B cell (primary cell): ENCODE measurements around the gene SSBP3. TPM values are rescaled to one million over a fixed set of nuclear protein-coding genes. Genes with fewer than 3 reads are reported as not detected.

Source experiments
- ATAC-seq: fragments of 200-7000 bp; cut with Tn5 transposase; one replicate; pipeline ENCODE4 v1.10.0; 2021; ENCODE audit warnings: low read depth, mild to moderate bottlenecking, moderate number of reproducible peaks, moderate library complexity
- CTCF ChIA-PET: fragments of 350-600 bp; sonication (Branson Sonifier 250); formaldehyde crosslinking; loops from one replicate; lab custom pipeline; 2021; ENCODE audit warnings: antibody characterized with exemption, inconsistent platforms; lab: Charles Lee
- POLR2A ChIA-PET: fragments of 350-600 bp; sonication (Branson Sonifier 250); formaldehyde crosslinking; loops from one replicate; lab custom pipeline; 2021; ENCODE audit warnings: antibody characterized with exemption; lab: Charles Lee
- DNase-seq: peaks from one replicate; pipeline ENCODE4 v3.0.0; 2013
- H2AFZ ChIP-seq: 2 replicates; pipeline ENCODE4 v1.6.1; 2012; ENCODE audit warnings: mild to moderate bottlenecking, low read depth, low read length; ENCODE audit not compliant: insufficient read depth, poor library complexity, severe bottlenecking
- H3K27ac ChIP-seq, 2 donors: 1 replicate in 1 of 2; 2 replicates in 1 of 2; pipeline ENCODE4 v1.5.1; 2012 to 2013; ENCODE audit warnings: low read length in 2 of 2, mild to moderate bottlenecking in 2 of 2, moderate library complexity in 1 of 2
- H3K27me3 ChIP-seq, 4 experiments: fragments of 200-600 bp in 1 of 4; sonication (generic) in 1 of 4; replicated peaks in 1 of 4; 1 replicate in 2 of 4; 2 replicates in 2 of 4; pipeline versions ENCODE4 v1.6.1 to v1.7.0; 2013 to 2016; ENCODE audit warnings: low read length in 3 of 4, mild to moderate bottlenecking in 2 of 4, mixed read lengths in 1 of 4, moderate library complexity in 1 of 4; ENCODE audit not compliant: insufficient read depth in 4 of 4, control insufficient read depth in 3 of 4; ENCODE audit errors: control extremely low read depth in 1 of 4
- H3K36me3 ChIP-seq, 2 experiments: replicated peaks in 1 of 2; 1 replicate in 1 of 2; 2 replicates in 1 of 2; pipeline versions ENCODE4 v1.6.1 to v1.7.1; 2013; ENCODE audit warnings: low read length in 1 of 2; ENCODE audit not compliant: insufficient read depth in 2 of 2, control insufficient read depth in 1 of 2; ENCODE audit errors: control extremely low read depth in 1 of 2, extremely low read depth in 1 of 2
- H3K4me1 ChIP-seq, 2 donors: fragments of 200-600 bp in 1 of 2; sonication (generic) in 1 of 2; 1 replicate in 1 of 2; 2 replicates in 1 of 2; pipeline versions ENCODE4 v1.5.1 to v1.6.1; 2013 to 2017; ENCODE audit warnings: low read length in 2 of 2; ENCODE audit not compliant: control insufficient read depth in 2 of 2, insufficient read depth in 2 of 2
- H3K4me2 ChIP-seq: replicated peaks from 2 replicates; pipeline ENCODE3; 2012; ENCODE audit warnings: mild to moderate bottlenecking, low read depth, low read length; ENCODE audit not compliant: poor library complexity, severe bottlenecking
- H3K4me3 ChIP-seq, 5 experiments: fragments of 200-600 bp in 1 of 5; sonication (generic) in 1 of 5; 1 replicate in 3 of 5; 2 replicates in 2 of 5; pipeline versions ENCODE4 v1.5.1 to v1.7.0; 2011 to 2016; ENCODE audit warnings: low read length in 4 of 5, mild to moderate bottlenecking in 4 of 5, low read depth in 2 of 5, control low read depth in 1 of 5, moderate library complexity in 1 of 5; ENCODE audit not compliant: insufficient read depth in 1 of 5; ENCODE audit errors: control extremely low read depth in 1 of 5, extremely low read depth in 1 of 5
- H3K79me2 ChIP-seq: fragments of 200-600 bp; sonication (generic); one replicate; pipeline ENCODE4 v1.6.0; 2016; ENCODE audit warnings: low read length; ENCODE audit not compliant: control insufficient read depth, insufficient read depth
- H3K9ac ChIP-seq: fragments of 200-600 bp; sonication (generic); 2 replicates; pipeline ENCODE4 v1.6.1; 2017; ENCODE audit warnings: mild to moderate bottlenecking, low read length, moderate library complexity
- H3K9me3 ChIP-seq, 3 donors: one replicate each; pipeline versions ENCODE4 v1.6.1 to v1.7.1; 2013; ENCODE audit warnings: low read length in 2 of 3; ENCODE audit not compliant: control insufficient read depth in 2 of 3, insufficient read depth in 1 of 3; ENCODE audit errors: control extremely low read depth in 1 of 3
- H4K20me1 ChIP-seq: 2 replicates; pipeline ENCODE4 v1.6.0; 2012; ENCODE audit warnings: mild to moderate bottlenecking, low read length; ENCODE audit not compliant: insufficient read depth, control insufficient read depth, poor library complexity, severe bottlenecking
- H3K27ac Mint-ChIP-seq: one replicate; pipeline ENCODE4 v1.8.0; 2021; ENCODE audit warnings: mixed read lengths
- H3K27me3 Mint-ChIP-seq: one replicate; pipeline ENCODE4 v1.8.0; 2021; ENCODE audit warnings: mixed read lengths
- H3K4me1 Mint-ChIP-seq: one replicate; pipeline ENCODE4 v1.8.0; 2021; ENCODE audit warnings: mixed read lengths
- H3K4me3 Mint-ChIP-seq: one replicate; pipeline ENCODE4 v1.8.0; 2021; ENCODE audit warnings: mixed read lengths
- H3K9me3 Mint-ChIP-seq: one replicate; pipeline ENCODE4 v1.8.0; 2022; ENCODE audit warnings: mixed read lengths; ENCODE audit not compliant: insufficient read depth
- EZH2 ChIP-seq: IDR thresholded peaks from 2 replicates; pipeline ENCODE4 v1.6.1; 2012; ENCODE audit warnings: borderline replicate concordance, low read depth, mild to moderate bottlenecking, moderate library complexity, low read length; ENCODE audit not compliant: insufficient read depth, poor library complexity, severe bottlenecking
- WGBS: methylation state at CpG from one replicate; pipeline ENCODE4 v1.1.5; 2013; ENCODE audit warnings: missing lambda C conversion rate; ENCODE audit not compliant: insufficient coverage; 5-methylcytosine and 5-hydroxymethylcytosine counted together
- intact Hi-C: fragments of 100-400 bp; cut with micrococcal nuclease; formaldehyde crosslinking; loops from one replicate; pipeline ENCODE4 v1.10.0; 2022
- polyA plus RNA-seq: library from polyadenylated mRNA; depleted of rRNA; stranded (reverse); fragments of >200 nt; gene quantifications from 2 replicates; pipeline ENCODE4 v1.2.3, GENCODE V29; 2012
- total RNA-seq, 2 donors: library from RNA; stranded (reverse); fragments of 120-200 nt in 1 of 2; gene quantifications; 1 replicate in 1 of 2; 2 replicates in 1 of 2; pipeline versions ENCODE4 v1.2.3 to v1.2.4, GENCODE V29; 2013 to 2022
- TF ChIP-seq, protein P1 (sequence below): fragments of 200-600 bp; IDR thresholded peaks from one replicate; pipeline ENCODE4 v1.8.0; 2022; ENCODE audit warnings: antibody characterized with exemption, mild to moderate bottlenecking

SSBP3 gene
- total and polyA plus RNA-seq, 2 donors (not counting 1 experiment from before 2014, with no cell fraction given): 16.9 to 30.7 TPM

DNA sequence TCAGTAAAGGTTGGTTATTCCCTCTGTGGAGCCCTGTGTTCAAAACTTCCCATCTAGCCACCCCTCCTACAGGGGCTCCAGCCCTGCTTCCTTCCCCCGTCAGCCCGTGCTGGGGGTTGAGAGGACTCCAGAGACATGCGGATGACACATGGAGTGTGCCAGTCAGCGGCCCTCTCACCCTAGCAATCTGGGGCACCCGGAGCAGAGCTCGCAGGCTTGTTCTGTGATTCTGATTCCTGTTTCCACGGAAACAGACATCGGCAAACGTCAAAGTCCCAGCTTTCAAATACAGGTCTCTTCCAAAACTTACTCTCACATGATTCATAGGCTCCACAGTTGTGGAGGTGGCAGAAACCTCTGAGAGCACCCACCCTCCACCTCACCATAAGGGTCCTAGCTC, 9.8 kb upstream of the SSBP3 start:
- H3K27ac Mint-ChIP-seq: no peak overlapping the region
- 96% methylated on average over 9 of the region's 9 CpGs for WGBS
- intact Hi-C loops: no loop called here

DNA sequence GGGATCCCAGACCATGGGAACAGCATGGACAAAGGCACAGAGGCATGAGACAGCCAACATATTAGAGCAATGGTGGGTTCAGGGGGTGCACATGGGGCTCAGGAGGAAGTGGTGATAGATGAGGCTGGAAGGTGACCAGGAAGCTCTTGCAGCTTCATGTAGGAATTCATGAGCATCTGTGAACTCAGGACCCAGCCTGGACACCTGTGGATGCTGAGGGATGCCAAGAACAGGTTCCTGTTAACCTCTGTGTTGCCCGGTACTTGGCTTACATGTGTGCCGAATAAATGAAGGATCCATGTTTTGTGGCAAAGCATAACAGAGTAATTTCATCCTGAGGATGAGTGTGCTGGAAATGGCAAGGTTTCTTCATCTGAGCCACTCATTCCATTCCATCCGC, 9.3 kb upstream of the SSBP3 start:
- H3K9ac ChIP-seq: no peak overlapping the region
- no peaks in the 10 kb centered on the region for H3K4me1 Mint-ChIP-seq
- ChIA-PET CTCF (interaction anchor here (0.5 to 0.7 kb wide), 3 partner anchors 9 to 74 kb away, joined by 3 read pairs; no protein-coding TSS in a partner anchor), POLR2A (no interaction called here)
- no peak overlapping the region for H3K4me2 ChIP-seq
- ATAC-seq: no peak
- H3K9me3 Mint-ChIP-seq: no peaks in the 10 kb centered on the region
- H2AFZ ChIP-seq: no peak overlapping the region
- peaks cover 0 to 3% of the 10 kb centered on the region in 2 donors for H3K4me1 ChIP-seq
- no CpG with 5 or more reads among the region's 3 CpGs for WGBS
- no peaks in the 10 kb centered on the region for H3K36me3 ChIP-seq
- DNase-seq: no peak
- H3K4me3 ChIP-seq: no peak overlapping the region
- TF ChIP-seq, protein P1, sequence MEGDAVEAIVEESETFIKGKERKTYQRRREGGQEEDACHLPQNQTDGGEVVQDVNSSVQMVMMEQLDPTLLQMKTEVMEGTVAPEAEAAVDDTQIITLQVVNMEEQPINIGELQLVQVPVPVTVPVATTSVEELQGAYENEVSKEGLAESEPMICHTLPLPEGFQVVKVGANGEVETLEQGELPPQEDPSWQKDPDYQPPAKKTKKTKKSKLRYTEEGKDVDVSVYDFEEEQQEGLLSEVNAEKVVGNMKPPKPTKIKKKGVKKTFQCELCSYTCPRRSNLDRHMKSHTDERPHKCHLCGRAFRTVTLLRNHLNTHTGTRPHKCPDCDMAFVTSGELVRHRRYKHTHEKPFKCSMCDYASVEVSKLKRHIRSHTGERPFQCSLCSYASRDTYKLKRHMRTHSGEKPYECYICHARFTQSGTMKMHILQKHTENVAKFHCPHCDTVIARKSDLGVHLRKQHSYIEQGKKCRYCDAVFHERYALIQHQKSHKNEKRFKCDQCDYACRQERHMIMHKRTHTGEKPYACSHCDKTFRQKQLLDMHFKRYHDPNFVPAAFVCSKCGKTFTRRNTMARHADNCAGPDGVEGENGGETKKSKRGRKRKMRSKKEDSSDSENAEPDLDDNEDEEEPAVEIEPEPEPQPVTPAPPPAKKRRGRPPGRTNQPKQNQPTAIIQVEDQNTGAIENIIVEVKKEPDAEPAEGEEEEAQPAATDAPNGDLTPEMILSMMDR: no peak
- no peak for TF ChIP-seq EZH2
- no peak overlapping the region for H3K27ac ChIP-seq
- H3K4me3 Mint-ChIP-seq: no peak overlapping the region
- H3K27me3 Mint-ChIP-seq: peaks cover 30% of the 10 kb centered on the region
- H3K9me3 ChIP-seq: no peaks in the 10 kb centered on the region
- H3K79me2 ChIP-seq: no peaks in the 10 kb centered on the region
- H3K27ac Mint-ChIP-seq: no peak overlapping the region
- no peaks in the 10 kb centered on the region for H4K20me1 ChIP-seq
- H3K27me3 ChIP-seq: peaks cover 0 to 13% (median 2%) of the 10 kb centered on the region in 4 experiments
- intact Hi-C loops: no loop called here

More for the DNA sequence above, 9.8 kb upstream of the SSBP3 start:
- Histone ChIP-seq H3K9ac (no peak overlapping the region), H3K4me1 (peaks cover 0 to 3% of the 10 kb centered on the region in 2 donors), H3K9me3 (no peaks in the 10 kb centered on the region), H4K20me1 (no peaks in the 10 kb centered on the region), H3K4me2 (no peak overlapping the region), H3K36me3 (no peaks in the 10 kb centered on the region), H2AFZ (no peak overlapping the region), H3K27me3 (peaks cover 0 to 13% (median 2%) of the 10 kb centered on the region in 4 experiments), H3K4me3 (no peak overlapping the region), H3K27ac (no peak overlapping the region), H3K79me2 (no peaks in the 10 kb centered on the region)
- H3K27me3 Mint-ChIP-seq: peaks cover 30% of the 10 kb centered on the region
- ChIA-PET POLR2A (no interaction called here), CTCF (no interaction called here)
- H3K4me3 Mint-ChIP-seq: no peak overlapping the region
- ATAC-seq (no peak), DNase-seq (no peak)
- H3K9me3 Mint-ChIP-seq: no peaks in the 10 kb centered on the region
- no peaks in the 10 kb centered on the region for H3K4me1 Mint-ChIP-seq
- TF ChIP-seq EZH2: no peak
- TF ChIP-seq, protein P1: no peak
